Measurements from ENCODE around the gene SLC9A6.

The SLC9A6 gene

DNA sequence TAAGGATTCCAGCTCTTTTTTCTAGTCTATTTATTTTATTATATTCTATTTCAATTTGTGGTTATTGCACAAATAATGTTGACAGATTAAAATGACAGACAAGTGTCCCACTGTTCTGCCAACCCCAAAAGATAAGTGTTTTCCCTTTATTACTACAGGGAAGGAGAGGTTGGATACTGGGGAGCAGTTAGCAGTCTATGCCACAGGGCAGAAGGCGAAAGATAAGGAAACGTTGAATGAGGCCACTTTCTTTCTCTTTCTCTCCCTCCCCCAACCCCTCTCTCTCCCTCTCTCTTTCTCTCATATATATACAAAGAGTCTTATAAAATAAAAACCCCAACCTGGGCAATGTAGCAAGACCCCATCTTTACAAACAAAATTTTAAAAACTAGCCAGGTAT, 31.6 kb downstream of the SLC9A6 start:
- TF ChIP-seq, protein P1, sequence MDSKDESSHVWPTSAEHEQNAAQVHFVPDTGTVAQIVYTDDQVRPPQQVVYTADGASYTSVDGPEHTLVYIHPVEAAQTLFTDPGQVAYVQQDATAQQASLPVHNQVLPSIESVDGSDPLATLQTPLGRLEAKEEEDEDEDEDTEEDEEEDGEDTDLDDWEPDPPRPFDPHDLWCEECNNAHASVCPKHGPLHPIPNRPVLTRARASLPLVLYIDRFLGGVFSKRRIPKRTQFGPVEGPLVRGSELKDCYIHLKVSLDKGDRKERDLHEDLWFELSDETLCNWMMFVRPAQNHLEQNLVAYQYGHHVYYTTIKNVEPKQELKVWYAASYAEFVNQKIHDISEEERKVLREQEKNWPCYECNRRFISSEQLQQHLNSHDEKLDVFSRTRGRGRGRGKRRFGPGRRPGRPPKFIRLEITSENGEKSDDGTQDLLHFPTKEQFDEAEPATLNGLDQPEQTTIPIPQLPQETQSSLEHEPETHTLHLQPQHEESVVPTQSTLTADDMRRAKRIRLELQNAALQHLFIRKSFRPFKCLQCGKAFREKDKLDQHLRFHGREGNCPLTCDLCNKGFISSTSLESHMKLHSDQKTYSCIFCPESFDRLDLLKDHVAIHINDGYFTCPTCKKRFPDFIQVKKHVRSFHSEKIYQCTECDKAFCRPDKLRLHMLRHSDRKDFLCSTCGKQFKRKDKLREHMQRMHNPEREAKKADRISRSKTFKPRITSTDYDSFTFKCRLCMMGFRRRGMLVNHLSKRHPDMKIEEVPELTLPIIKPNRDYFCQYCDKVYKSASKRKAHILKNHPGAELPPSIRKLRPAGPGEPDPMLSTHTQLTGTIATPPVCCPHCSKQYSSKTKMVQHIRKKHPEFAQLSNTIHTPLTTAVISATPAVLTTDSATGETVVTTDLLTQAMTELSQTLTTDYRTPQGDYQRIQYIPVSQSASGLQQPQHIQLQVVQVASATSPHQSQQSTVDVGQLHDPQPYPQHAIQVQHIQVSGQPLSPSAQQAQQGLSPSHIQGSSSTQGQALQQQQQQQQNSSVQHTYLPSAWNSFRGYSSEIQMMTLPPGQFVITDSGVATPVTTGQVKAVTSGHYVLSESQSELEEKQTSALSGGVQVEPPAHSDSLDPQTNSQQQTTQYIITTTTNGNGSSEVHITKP (tag by site-specific recombination; IDR thresholded peaks at IDR 0.05) = no peak
- TF ChIP-seq KLF10 (tag by site-specific recombination; IDR thresholded peaks at IDR 0.05) (no peak), ZNF19 (tag by site-specific recombination; IDR thresholded peaks at IDR 0.05; ENCODE audit: low read depth) (no peak), ZNF560 (tag by site-specific recombination; IDR thresholded peaks at IDR 0.05; ENCODE audit: borderline replicate concordance) (no peak), ZBTB7A (tag by site-specific recombination; IDR thresholded peaks at IDR 0.05; ENCODE audit: low read depth) (no peak), ZNF404 (tag by site-specific recombination; IDR thresholded peaks at IDR 0.05) (no peak), TRIM28 (IDR thresholded peaks at IDR 0.05; ENCODE audit: borderline replicate concordance, low read length) (no peak), ZNF544 (tag by site-specific recombination; IDR thresholded peaks at IDR 0.05) (no peak)
- H3K4me1 ChIP-seq (ENCODE audit: control insufficient read depth, insufficient read depth, low read length) = no peaks in the 10 kb centered on the region
- peaks cover 15 to 18% of the 10 kb centered on the region in 2 experiments for H3K36me3 ChIP-seq (ENCODE audit: control insufficient read depth in 2 of 2, insufficient read depth in 1 of 2, low read length in 2 of 2)
- no peak overlapping the region for H3K4me3 ChIP-seq (ENCODE audit: low read depth, low read length)
- CTCF ChIA-PET = interaction anchor here (1.5 kb wide), 1 partner anchor 11 kb away, joined by 4 read pairs; no protein-coding TSS in a partner anchor
- no peaks in the 10 kb centered on the region for H3K9me3 ChIP-seq (ENCODE audit: control insufficient read depth, insufficient read depth, low read depth, low read length)
- POLR2A ChIA-PET = no interaction called here
- H3K27ac ChIP-seq (ENCODE audit: extremely low read depth, low read depth, low read length) = no peak overlapping the region

DNA sequence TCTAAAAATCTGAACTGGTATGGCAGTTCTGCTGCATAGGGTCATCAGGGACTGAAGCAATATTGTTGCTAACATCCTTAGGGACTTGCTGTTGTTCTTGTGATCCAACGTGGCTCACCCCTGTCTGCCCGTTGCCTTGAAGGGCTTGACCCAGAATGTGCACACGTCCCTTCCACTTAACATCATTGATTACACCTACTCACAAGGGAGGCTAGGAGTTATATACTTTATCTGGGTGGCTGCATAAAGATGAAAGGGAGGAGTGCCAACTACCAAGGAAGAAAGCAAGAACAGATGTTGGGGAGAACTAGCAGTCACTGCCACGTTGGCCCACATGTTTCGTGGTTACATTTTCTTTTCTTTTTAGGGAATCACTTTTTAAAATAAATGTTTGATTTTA, 34.0 kb downstream of the SLC9A6 start:
- Histone ChIP-seq H3K4me3 (ENCODE audit: low read depth, low read length) (no peak overlapping the region), H3K9me3 (ENCODE audit: control insufficient read depth, insufficient read depth, low read depth, low read length) (no peaks in the 10 kb centered on the region), H3K36me3 (ENCODE audit: control insufficient read depth in 2 of 2, insufficient read depth in 1 of 2, low read length in 2 of 2) (peaks cover 14 to 15% of the 10 kb centered on the region in 2 experiments), H3K4me1 (ENCODE audit: control insufficient read depth, insufficient read depth, low read length) (no peaks in the 10 kb centered on the region), H3K27ac (ENCODE audit: extremely low read depth, low read depth, low read length) (no peak overlapping the region)
- TF ChIP-seq ZFP69B (tag by site-specific recombination; IDR thresholded peaks at IDR 0.05) = no peak
- TF ChIP-seq ZNF776 (tag by site-specific recombination; IDR thresholded peaks at IDR 0.05; ENCODE audit: borderline replicate concordance) = no peak
- no peak for TF ChIP-seq ZNF394 (tag by site-specific recombination; IDR thresholded peaks at IDR 0.05; ENCODE audit: borderline replicate concordance)
- no peak for TF ChIP-seq KLF9 (tag by site-specific recombination; IDR thresholded peaks at IDR 0.05; ENCODE audit: low read depth)
- TF ChIP-seq OVOL3 (tag by site-specific recombination; IDR thresholded peaks at IDR 0.05) = no peak
- TF ChIP-seq ZBTB10 (tag by site-specific recombination; IDR thresholded peaks at IDR 0.05) = no peak
- TF ChIP-seq SALL2 (tag by site-specific recombination; IDR thresholded peaks at IDR 0.05; ENCODE audit: borderline replicate concordance) = no peak
- no peak for TF ChIP-seq ZNF16 (tag by site-specific recombination; IDR thresholded peaks at IDR 0.05; ENCODE audit: low read depth)
- no peak for TF ChIP-seq ZNF214 (tag by site-specific recombination; IDR thresholded peaks at IDR 0.05; ENCODE audit: borderline replicate concordance)
- no peak for TF ChIP-seq ZNF354C (tag by site-specific recombination; IDR thresholded peaks at IDR 0.05; ENCODE audit: borderline replicate concordance, low read depth)
- TF ChIP-seq SP7 (tag by site-specific recombination; IDR thresholded peaks at IDR 0.05) = no peak
- TF ChIP-seq ZNF37A (tag by site-specific recombination; IDR thresholded peaks at IDR 0.05) = no peak
- TF ChIP-seq ZNF133 (tag by site-specific recombination; IDR thresholded peaks at IDR 0.05) = no peak
- TF ChIP-seq ZNF292 (tag by site-specific recombination; IDR thresholded peaks at IDR 0.05; ENCODE audit: borderline replicate concordance, low read depth) = no peak
- TF ChIP-seq ZNF2 (tag by site-specific recombination; IDR thresholded peaks at IDR 0.05) = no peak
- no peak for TF ChIP-seq PRDM6 (tag by site-specific recombination; IDR thresholded peaks at IDR 0.05)
- POLR2A ChIA-PET = no interaction called here
- CTCF ChIA-PET = no interaction called here
